MCF 10A (cell line): Measurements from ENCODE around the gene CYB5D1. TPM values are rescaled to one million over a fixed set of nuclear protein-coding genes. Genes with fewer than 3 reads are reported as not detected.

Source experiments
- BruUV-seq: library from RNA; stranded (reverse); fragments of 400-500 nt; replicated peaks from 2 replicates; lab custom pipeline; 2021; lab: Mats Ljungman, UMichigan
- CTCF ChIA-PET: fragments of 300-600 bp; sonication (Branson Sonifier 250); formaldehyde crosslinking; extraction: SDS; loops from one replicate; lab custom pipeline; 2021; ENCODE audit warnings: antibody characterized with exemption, inconsistent platforms; lab: Yijun Ruan, JAX
- POLR2A ChIA-PET: fragments of 300-600, 350-650 bp; sonication (Branson Sonifier 250); formaldehyde crosslinking; extraction: SDS; loops from one replicate; lab custom pipeline; 2020; ENCODE audit warnings: antibody characterized with exemption, inconsistent platforms; lab: Yijun Ruan, JAX
- DNase-seq: peaks from one replicate; pipeline ENCODE4 v3.0.0-alpha.2; 2018; ENCODE audit not compliant: unreplicated experiment
- H3K27ac Mint-ChIP-seq: one replicate; pipeline ENCODE4 v1.8.0; 2022; ENCODE audit warnings: mild to moderate bottlenecking, low read depth, mixed read lengths; ENCODE audit not compliant: unreplicated experiment
- H3K27me3 Mint-ChIP-seq: one replicate; pipeline ENCODE4 v1.8.0; 2022; ENCODE audit warnings: mixed read lengths; ENCODE audit not compliant: insufficient read depth, unreplicated experiment
- H3K36me3 Mint-ChIP-seq: one replicate; pipeline ENCODE4 v1.8.0; 2022; ENCODE audit warnings: mild to moderate bottlenecking, moderate library complexity, mixed read lengths; ENCODE audit not compliant: insufficient read depth, unreplicated experiment
- H3K4me1 Mint-ChIP-seq: one replicate; pipeline ENCODE4 v1.8.0; 2022; ENCODE audit warnings: mixed read lengths; ENCODE audit not compliant: insufficient read depth, unreplicated experiment
- H3K4me3 Mint-ChIP-seq: one replicate; pipeline ENCODE4 v1.8.0; 2022; ENCODE audit warnings: mild to moderate bottlenecking, moderate library complexity, mixed read lengths; ENCODE audit not compliant: unreplicated experiment
- H3K9me3 Mint-ChIP-seq: one replicate; pipeline ENCODE4 v1.8.0; 2022; ENCODE audit warnings: mixed read lengths; ENCODE audit not compliant: unreplicated experiment
- intact Hi-C: fragments of 100-400 bp; cut with micrococcal nuclease; formaldehyde crosslinking; loops from 2 replicates; pipeline ENCODE4 v1.14.1; 2022
- total RNA-seq: library from RNA; stranded (reverse); gene quantifications from 2 replicates; pipeline ENCODE4 v1.2.3, GENCODE V29; 2022
- TF ChIP-seq, protein P1 (sequence below): fragments of 200-600 bp; IDR thresholded peaks from one replicate; pipeline ENCODE4 v1.8.0; 2022; ENCODE audit warnings: antibody characterized with exemption, mild to moderate bottlenecking; ENCODE audit not compliant: unreplicated experiment

Gene CYB5D1
- total RNA-seq, 1 experiment from 2014 or later: 23.1 TPM

DNA sequence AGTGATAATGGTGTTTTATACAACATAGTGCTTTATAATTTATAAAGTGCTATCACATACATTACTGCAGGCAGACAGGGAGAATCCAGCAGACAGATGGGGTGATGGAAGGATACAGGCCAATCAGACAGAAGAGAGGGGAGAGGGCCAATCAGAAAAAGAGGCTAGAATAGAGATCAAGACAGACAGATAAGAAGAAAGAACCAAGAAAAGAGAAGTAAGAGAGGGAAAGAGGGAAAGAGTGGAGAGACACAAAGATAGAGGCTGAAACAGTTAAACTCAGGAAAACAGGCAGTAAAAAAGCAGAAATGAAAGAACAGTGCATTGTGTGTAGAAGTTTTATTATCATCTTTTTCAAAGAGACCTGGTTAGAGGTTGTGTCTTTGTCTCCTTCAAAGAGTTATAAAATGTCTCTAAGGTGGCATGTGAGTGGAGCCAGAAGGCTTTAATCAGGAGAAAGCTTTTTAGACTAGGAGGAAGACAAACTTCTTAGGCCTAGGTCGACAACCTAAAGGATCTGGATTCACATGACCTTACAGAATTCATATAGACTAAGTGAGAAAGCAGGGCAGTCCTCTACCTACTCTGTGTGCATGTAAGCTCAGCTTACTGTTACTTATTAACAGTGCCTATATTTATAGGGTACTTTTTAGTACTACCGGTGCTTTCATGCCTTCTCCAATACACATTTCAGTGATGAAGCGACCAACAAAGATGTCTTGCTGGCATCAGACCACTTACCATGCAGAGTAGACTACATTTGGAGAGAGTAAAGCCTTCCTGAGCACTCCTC, 22.5 kb downstream of the CYB5D1 start:
- ChIA-PET POLR2A (no interaction called here), CTCF (no interaction called here)
- H3K27me3 Mint-ChIP-seq: no peaks in the 10 kb centered on the region
- intact Hi-C loops: no loop called here
- TF ChIP-seq, protein P1, sequence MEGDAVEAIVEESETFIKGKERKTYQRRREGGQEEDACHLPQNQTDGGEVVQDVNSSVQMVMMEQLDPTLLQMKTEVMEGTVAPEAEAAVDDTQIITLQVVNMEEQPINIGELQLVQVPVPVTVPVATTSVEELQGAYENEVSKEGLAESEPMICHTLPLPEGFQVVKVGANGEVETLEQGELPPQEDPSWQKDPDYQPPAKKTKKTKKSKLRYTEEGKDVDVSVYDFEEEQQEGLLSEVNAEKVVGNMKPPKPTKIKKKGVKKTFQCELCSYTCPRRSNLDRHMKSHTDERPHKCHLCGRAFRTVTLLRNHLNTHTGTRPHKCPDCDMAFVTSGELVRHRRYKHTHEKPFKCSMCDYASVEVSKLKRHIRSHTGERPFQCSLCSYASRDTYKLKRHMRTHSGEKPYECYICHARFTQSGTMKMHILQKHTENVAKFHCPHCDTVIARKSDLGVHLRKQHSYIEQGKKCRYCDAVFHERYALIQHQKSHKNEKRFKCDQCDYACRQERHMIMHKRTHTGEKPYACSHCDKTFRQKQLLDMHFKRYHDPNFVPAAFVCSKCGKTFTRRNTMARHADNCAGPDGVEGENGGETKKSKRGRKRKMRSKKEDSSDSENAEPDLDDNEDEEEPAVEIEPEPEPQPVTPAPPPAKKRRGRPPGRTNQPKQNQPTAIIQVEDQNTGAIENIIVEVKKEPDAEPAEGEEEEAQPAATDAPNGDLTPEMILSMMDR: no peak
- BruUV-seq: no TSS peak
- H3K4me3 Mint-ChIP-seq: no peak overlapping the region
- no peaks in the 10 kb centered on the region for H3K9me3 Mint-ChIP-seq
- H3K27ac Mint-ChIP-seq: no peak overlapping the region
- H3K36me3 Mint-ChIP-seq: peaks cover 9% of the 10 kb centered on the region
- H3K4me1 Mint-ChIP-seq: peaks cover 5% of the 10 kb centered on the region
- DNase-seq: no peak

DNA sequence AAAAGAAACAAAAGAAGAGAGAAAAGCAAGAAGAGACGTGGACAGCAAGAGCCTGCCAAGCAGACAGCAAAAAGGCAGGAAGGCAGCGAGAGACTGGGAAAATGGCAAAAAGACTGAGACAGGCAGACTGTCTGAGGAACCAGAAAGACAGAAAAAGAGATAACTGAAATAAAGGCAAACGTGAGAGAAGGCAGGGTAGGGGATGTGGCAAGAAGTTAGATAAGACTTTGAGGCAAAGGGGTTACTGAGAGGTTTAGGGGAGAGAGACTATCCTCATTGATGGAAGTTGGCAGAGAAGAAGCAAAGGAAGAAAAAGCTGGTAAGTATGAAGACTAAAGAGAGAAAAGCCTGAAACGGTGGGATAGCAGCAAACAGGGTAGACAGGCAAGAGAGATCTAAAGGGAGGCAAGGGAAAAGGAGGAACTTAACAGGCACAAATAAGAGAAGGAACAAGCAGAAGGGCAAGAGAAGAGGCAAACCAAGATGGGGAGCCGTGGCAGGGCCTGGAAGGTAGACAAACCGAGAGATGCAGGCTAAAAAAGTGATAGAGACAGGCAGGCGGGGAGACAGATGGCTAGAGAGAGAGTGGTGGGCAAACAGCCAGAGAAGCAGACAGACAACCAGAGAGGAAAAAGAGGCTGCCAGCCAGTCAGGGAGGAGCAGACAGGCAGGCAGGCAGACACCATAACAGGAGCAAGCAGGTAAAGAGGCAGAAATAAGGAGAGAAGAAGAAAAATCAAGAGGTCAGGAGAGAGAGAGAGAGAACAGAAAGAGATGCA, 23.7 kb downstream of the CYB5D1 start:
- intact Hi-C loops: no loop called here
- Mint-ChIP-seq H3K36me3 (no peaks in the 10 kb centered on the region), H3K27me3 (no peaks in the 10 kb centered on the region), H3K4me3 (no peak overlapping the region), H3K9me3 (no peaks in the 10 kb centered on the region), H3K27ac (no peak overlapping the region), H3K4me1 (peaks cover under 1% of the 10 kb centered on the region)
- TF ChIP-seq, protein P1: no peak
- ChIA-PET CTCF (interaction anchor here (0.6 kb wide), 1 partner anchor 194 kb away, joined by 3 read pairs; the partner anchor contains the start of gene TP53), POLR2A (no interaction called here)
- BruUV-seq: no TSS peak
- DNase-seq: no peak

DNA sequence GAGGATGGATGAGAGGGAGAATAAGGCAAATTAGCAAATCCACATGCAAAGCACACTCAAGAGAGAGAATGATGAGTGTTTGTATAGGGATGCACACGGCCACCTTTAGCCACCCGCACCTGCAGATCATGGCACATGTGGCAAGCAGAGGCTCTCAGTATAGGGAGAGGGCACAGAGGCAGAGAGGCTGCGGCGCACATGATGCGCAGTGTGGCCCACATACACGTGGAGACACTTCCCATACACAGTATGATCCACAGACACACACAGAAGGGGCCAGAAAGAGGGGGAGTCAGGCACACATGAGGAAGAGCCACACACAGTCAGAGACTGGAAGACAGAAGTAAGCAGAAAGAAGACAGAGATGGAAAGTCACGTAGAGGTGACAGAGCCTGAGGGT, 24.3 kb downstream of the CYB5D1 start:
- TF ChIP-seq, protein P1: no peak
- Mint-ChIP-seq H3K4me1 (no peaks in the 10 kb centered on the region), H3K4me3 (no peak overlapping the region), H3K36me3 (no peaks in the 10 kb centered on the region), H3K27me3 (no peaks in the 10 kb centered on the region), H3K9me3 (no peaks in the 10 kb centered on the region), H3K27ac (no peak overlapping the region)
- ChIA-PET CTCF (interaction anchor here (1.2 kb wide), 1 partner anchor 19 kb away, joined by 8 read pairs; no protein-coding TSS in a partner anchor), POLR2A (interaction anchor here (1.2 to 2.5 kb wide), 4 partner anchors 14 to 50 kb away, joined by 7 to 23 read pairs (median 8); partner anchors contain the start of gene NAA38)
- no peak for DNase-seq
- intact Hi-C loops: no loop called here
- no TSS peak for BruUV-seq

DNA sequence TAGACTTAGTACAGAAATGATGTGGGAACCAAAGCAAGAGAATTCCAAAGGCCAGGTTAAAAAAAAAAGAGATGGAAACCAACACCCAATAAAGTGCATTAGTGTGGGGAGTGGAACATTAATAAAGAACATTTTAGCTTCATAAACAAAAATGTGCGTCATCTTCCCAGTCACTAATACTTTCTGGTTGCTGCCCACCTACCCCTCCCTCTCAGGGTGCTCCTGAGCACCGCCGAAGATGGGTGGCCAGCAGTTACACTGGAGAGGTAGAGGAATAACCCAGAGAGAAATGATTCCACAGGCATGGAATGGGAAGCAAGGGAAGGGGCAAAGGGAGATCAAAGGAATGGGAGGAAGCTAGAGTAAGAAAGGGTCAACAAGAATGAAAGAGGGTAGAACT, 24.8 kb downstream of the CYB5D1 start:
- no TSS peak for BruUV-seq
- Mint-ChIP-seq H3K9me3 (no peaks in the 10 kb centered on the region), H3K4me1 (no peaks in the 10 kb centered on the region), H3K27me3 (no peaks in the 10 kb centered on the region), H3K36me3 (no peaks in the 10 kb centered on the region), H3K4me3 (no peak overlapping the region), H3K27ac (no peak overlapping the region)
- CTCF ChIA-PET: interaction anchor here (0.6 to 1.5 kb wide), 6 partner anchors 9 to 105 kb away, joined by 3 to 8 read pairs (median 3); no protein-coding TSS in a partner anchor
- POLR2A ChIA-PET: interaction anchor here (0.6 to 2.5 kb wide), 7 partner anchors 8 to 410 kb away, joined by 3 to 23 read pairs (median 8); partner anchors contain the start of gene NAA38
- TF ChIP-seq, protein P1: no peak
- intact Hi-C loops: no loop called here
- no peak for DNase-seq
